Adipocyte (in vitro differentiated cells): ENCODE data around the gene RNU7-1.
A peak's percentile ranks its signal among the peaks of the same experiment; 100 is the strongest.

ENCODE experiments used
- DNase-seq: peaks from one replicate; pipeline ENCODE4 v3.0.0-alpha.2; 2015; ENCODE audit warnings: low read depth
- H3K27me3 ChIP-seq: replicated peaks from 2 replicates; pipeline ENCODE4 v1.7.0; 2013; ENCODE audit warnings: mild to moderate bottlenecking, low read length, moderate library complexity; ENCODE audit not compliant: control insufficient read depth, insufficient read depth
- H3K36me3 ChIP-seq: 2 replicates; pipeline ENCODE4 v1.7.0; 2013; ENCODE audit warnings: low read length, mild to moderate bottlenecking, moderate library complexity; ENCODE audit not compliant: control insufficient read depth, insufficient read depth, severe bottlenecking
- H3K4me1 ChIP-seq: 2 replicates; pipeline ENCODE4 v1.7.0; 2013; ENCODE audit warnings: mild to moderate bottlenecking, low read length, moderate library complexity; ENCODE audit not compliant: control insufficient read depth, insufficient read depth
- H3K4me3 ChIP-seq: 2 replicates; pipeline ENCODE4 v1.7.0; 2013; ENCODE audit warnings: mild to moderate bottlenecking, low read length, moderate library complexity
- H3K9ac ChIP-seq: 2 replicates; pipeline ENCODE4 v1.7.0; 2013; ENCODE audit warnings: mild to moderate bottlenecking, low read length, moderate library complexity
- H3K9me3 ChIP-seq: 2 replicates; pipeline ENCODE4 v1.7.0; 2013; ENCODE audit warnings: mild to moderate bottlenecking, low read length, moderate library complexity; ENCODE audit not compliant: control insufficient read depth

Gene RNU7-1

GRCh38 chr12:6932766-6933165 is 10.8 kb upstream of the RNU7-1 start:
- peaks cover 48% of the 10 kb centered on the region for H3K36me3 ChIP-seq
- no peak overlapping the region for H3K4me3 ChIP-seq
- H3K27me3 ChIP-seq = no peaks in the 10 kb centered on the region

GRCh38 chr12:6934110-6934509 is 9.5 kb upstream of the RNU7-1 start:
- Histone ChIP-seq H3K9me3 (no peaks in the 10 kb centered on the region), H3K36me3 (peaks cover 52% of the 10 kb centered on the region), H3K4me1 (peaks cover 68% of the 10 kb centered on the region), H3K4me3 (no peak overlapping the region), H3K9ac (peak overlapping the region; percentile 41), H3K27me3 (no peaks in the 10 kb centered on the region)
- DNase-seq = no peak

More at GRCh38 chr12:6932766-6933165, 10.8 kb upstream of the RNU7-1 start:
- Histone ChIP-seq H3K9ac (no peak overlapping the region), H3K9me3 (no peaks in the 10 kb centered on the region), H3K4me1 (peaks cover 62% of the 10 kb centered on the region)
- DNase-seq = no peak

GRCh38 chr12:6935371-6936193 is 8.0 kb upstream of the RNU7-1 start:
- Histone ChIP-seq H3K36me3 (peaks cover 58% of the 10 kb centered on the region), H3K4me3 (no peak overlapping the region), H3K9me3 (no peaks in the 10 kb centered on the region), H3K4me1 (peaks cover 60% of the 10 kb centered on the region), H3K27me3 (no peaks in the 10 kb centered on the region), H3K9ac (peak overlapping the region; percentile 41)
- no peak for DNase-seq

- H3K9ac ChIP-seq = no peak overlapping the region
- peaks cover 56% of the 10 kb centered on the region for H3K4me1 ChIP-seq
- no peak overlapping the region for H3K4me3 ChIP-seq
- no peaks in the 10 kb centered on the region for H3K9me3 ChIP-seq
- H3K27me3 ChIP-seq = no peaks in the 10 kb centered on the region
- H3K36me3 ChIP-seq = peaks cover 64% of the 10 kb centered on the region
- no peak for DNase-seq
Measured at GRCh38 chr12:6936194-6936635, 7.4 kb upstream of the RNU7-1 start.

GRCh38 chr12:6936636-6937480 is 6.8 kb upstream of the RNU7-1 start:
- Histone ChIP-seq H3K9ac (peak overlapping the region; percentile 92), H3K36me3 (peaks cover 70% of the 10 kb centered on the region), H3K27me3 (no peaks in the 10 kb centered on the region), H3K9me3 (no peaks in the 10 kb centered on the region), H3K4me1 (peaks cover 55% of the 10 kb centered on the region), H3K4me3 (no peak overlapping the region)
- no peak for DNase-seq

GRCh38 chr12:6937481-6938352 is 5.9 kb upstream of the RNU7-1 start:
- H3K27me3 ChIP-seq = no peaks in the 10 kb centered on the region
- peak overlapping the region; percentile 81 for H3K4me3 ChIP-seq
- H3K36me3 ChIP-seq = peaks cover 64% of the 10 kb centered on the region
- peaks cover 51% of the 10 kb centered on the region for H3K4me1 ChIP-seq
- no peaks in the 10 kb centered on the region for H3K9me3 ChIP-seq
- DNase-seq = peak; percentile 97
- peak overlapping the region; percentile 92 for H3K9ac ChIP-seq

- peaks cover 54% of the 10 kb centered on the region for H3K4me1 ChIP-seq
- no peaks in the 10 kb centered on the region for H3K27me3 ChIP-seq
- H3K36me3 ChIP-seq = peaks cover 57% of the 10 kb centered on the region
- peak overlapping the region; percentile 81 for H3K4me3 ChIP-seq
- no peaks in the 10 kb centered on the region for H3K9me3 ChIP-seq
- H3K9ac ChIP-seq = peak overlapping the region; percentile 92
- no peak for DNase-seq
Measured at GRCh38 chr12:6938353-6939190, 5.0 kb upstream of the RNU7-1 start.

- DNase-seq = no peak
- H3K4me3 ChIP-seq = no peak overlapping the region
- H3K4me1 ChIP-seq = peaks cover 50% of the 10 kb centered on the region
- H3K27me3 ChIP-seq = no peaks in the 10 kb centered on the region
- peaks cover 51% of the 10 kb centered on the region for H3K36me3 ChIP-seq
- H3K9me3 ChIP-seq = no peaks in the 10 kb centered on the region
- H3K9ac ChIP-seq = peak overlapping the region; percentile 92
Measured at GRCh38 chr12:6939191-6939540, 4.5 kb upstream of the RNU7-1 start.

- H3K9ac ChIP-seq = peak overlapping the region; percentile 33
- H3K4me1 ChIP-seq = peaks cover 40% of the 10 kb centered on the region
- no peaks in the 10 kb centered on the region for H3K27me3 ChIP-seq
- H3K4me3 ChIP-seq = no peak overlapping the region
- H3K9me3 ChIP-seq = no peaks in the 10 kb centered on the region
- DNase-seq = no peak
- peaks cover 30% of the 10 kb centered on the region for H3K36me3 ChIP-seq
Measured at GRCh38 chr12:6941267-6941666, 2.3 kb upstream of the RNU7-1 start.

- peaks cover 38% of the 10 kb centered on the region for H3K4me1 ChIP-seq
- H3K36me3 ChIP-seq = peaks cover 25% of the 10 kb centered on the region
- H3K4me3 ChIP-seq = no peak overlapping the region
- no peaks in the 10 kb centered on the region for H3K9me3 ChIP-seq
- no peak for DNase-seq
- H3K9ac ChIP-seq = peak overlapping the region; percentile 33
- no peaks in the 10 kb centered on the region for H3K27me3 ChIP-seq
Measured at GRCh38 chr12:6941782-6942181, 1.8 kb upstream of the RNU7-1 start.
